SK-N-SH (cell line): ENCODE results near the gene FAM171A2. TPM values are rescaled to one million over a fixed set of nuclear protein-coding genes. Genes with fewer than 3 reads are reported as not detected.

Source experiments
- CTCF ChIA-PET: fragments of 300-600, 350-600 bp; formaldehyde crosslinking; extraction: SDS; loops from one replicate; lab custom pipeline; 2021; lab: Yijun Ruan, JAX
- POLR2A ChIA-PET: fragments of 350-600 bp; sonication (Branson Sonifier 250); formaldehyde crosslinking; extraction: SDS; loops from one replicate; lab custom pipeline; 2020; ENCODE audit warnings: antibody characterized with exemption, inconsistent platforms; lab: Yijun Ruan, JAX
- DNase-seq: peaks from one replicate; pipeline ENCODE4 v3.0.0; 2012
- H2AFZ ChIP-seq: fragments of 200-600 bp; sonication (generic); 2 replicates; pipeline ENCODE4 v1.8.1; 2016; ENCODE audit warnings: antibody characterized with exemption, mild to moderate bottlenecking, low read depth
- H3F3A ChIP-seq: fragments of 200-600 bp; sonication (generic); replicated peaks from 2 replicates; pipeline ENCODE3; 2016; ENCODE audit warnings: antibody characterized with exemption, mild to moderate bottlenecking; ENCODE audit not compliant: insufficient read depth
- H3K27ac ChIP-seq, 2 experiments: fragments of 200-500 bp in 1 of 2; fragments of 200-600 bp in 1 of 2; sonication (Bioruptor generic) in 1 of 2; sonication (generic), shearing (Covaris generic) in 1 of 2; 2 replicates each; pipeline versions ENCODE4 v1.5.1 to v1.6.1; 2014 to 2016; ENCODE audit warnings: low read depth in 2 of 2, inconsistent platforms in 1 of 2, low read length in 1 of 2, mild to moderate bottlenecking in 1 of 2, mixed read lengths in 1 of 2
- H3K27me3 ChIP-seq: fragments of 200-600 bp; sonication (generic), shearing (Covaris generic); 2 replicates; pipeline ENCODE4 v1.6.1; 2016; ENCODE audit warnings: mixed run types; ENCODE audit not compliant: insufficient read depth
- H3K36me3 ChIP-seq, 2 experiments: fragments of 200-500 bp in 1 of 2; fragments of 200-600 bp in 1 of 2; sonication (Bioruptor generic) in 1 of 2; sonication (generic) in 1 of 2; replicated peaks in 1 of 2; 2 replicates each; pipeline versions ENCODE3 to v1.5.1; 2014 to 2016; ENCODE audit warnings: low read length in 1 of 2, mild to moderate bottlenecking in 1 of 2; ENCODE audit not compliant: insufficient read depth in 2 of 2, control insufficient read depth in 1 of 2
- H3K4me1 ChIP-seq, 2 experiments: fragments of 200-500 bp in 1 of 2; fragments of 200-600 bp in 1 of 2; sonication (Bioruptor generic) in 1 of 2; sonication (generic), shearing (Covaris generic) in 1 of 2; 2 replicates each; pipeline versions ENCODE4 v1.5.1 to v1.6.1; 2014 to 2016; ENCODE audit warnings: low read depth in 1 of 2, low read length in 1 of 2, mixed run types in 1 of 2; ENCODE audit not compliant: insufficient read depth in 2 of 2, control insufficient read depth in 1 of 2
- H3K4me2 ChIP-seq: fragments of 200-600 bp; sonication (generic), shearing (Covaris generic); 2 replicates; pipeline ENCODE4 v1.6.1; 2017; ENCODE audit warnings: mixed run types
- H3K4me3 ChIP-seq, 2 experiments: fragments of 200-500 bp in 1 of 2; fragments of 200-600 bp in 1 of 2; sonication (Bioruptor generic) in 1 of 2; sonication (generic), shearing (Covaris generic) in 1 of 2; 2 replicates each; pipeline versions ENCODE4 v1.5.1 to v1.8.1; 2014 to 2016; ENCODE audit warnings: low read depth in 2 of 2, inconsistent platforms in 1 of 2, low read length in 1 of 2, mild to moderate bottlenecking in 1 of 2, mixed read lengths in 1 of 2, moderate library complexity in 1 of 2
- H3K79me2 ChIP-seq: fragments of 200-600 bp; sonication (generic); 2 replicates; pipeline ENCODE4 v1.8.1; 2017; ENCODE audit warnings: mild to moderate bottlenecking; ENCODE audit not compliant: insufficient read depth
- H3K9ac ChIP-seq: fragments of 200-600 bp; sonication (generic); 2 replicates; pipeline ENCODE4 v1.6.1; 2017; ENCODE audit warnings: mixed run types
- H3K9me2 ChIP-seq: fragments of 200-600 bp; sonication (generic); 2 replicates; pipeline ENCODE4 v1.6.1; 2017; ENCODE audit warnings: mixed run types
- H3K9me3 ChIP-seq: fragments of 200-600 bp; sonication (generic); 2 replicates; pipeline ENCODE4 v1.6.1; 2017; ENCODE audit warnings: mixed run types, mild to moderate bottlenecking, moderate library complexity
- H4K20me1 ChIP-seq: fragments of 200-600 bp; sonication (generic); 2 replicates; pipeline ENCODE4 v1.6.1; 2017; ENCODE audit warnings: mild to moderate bottlenecking, mixed run types; ENCODE audit not compliant: insufficient read depth
- CTCF ChIP-seq: fragments of 200-600 bp; sonication (generic); IDR thresholded peaks from 2 replicates; pipeline ENCODE4 v1.6.1; 2017; ENCODE audit warnings: antibody characterized with exemption, mild to moderate bottlenecking, moderate library complexity
- GABPA ChIP-seq: IDR thresholded peaks from 2 replicates; pipeline ENCODE4 v1.4.0; 2012; ENCODE audit warnings: low read depth, mild to moderate bottlenecking
- IRF3 ChIP-seq: fragments of 150-350 bp; IDR thresholded peaks from 2 replicates; pipeline ENCODE4 v1.6.1; 2016; ENCODE audit warnings: mild to moderate bottlenecking, low read depth, low read length
- JUND ChIP-seq: IDR thresholded peaks from 2 replicates; pipeline ENCODE4 v1.4.0; 2012
- MAX ChIP-seq: IDR thresholded peaks from 2 replicates; pipeline ENCODE4 v1.4.0; 2012; ENCODE audit warnings: low read depth
- NRF1 ChIP-seq: IDR thresholded peaks from 2 replicates; pipeline ENCODE4 v1.6.1; 2012; ENCODE audit warnings: low read depth, mild to moderate bottlenecking, low read length
- PBX3 ChIP-seq: IDR thresholded peaks from 2 replicates; pipeline ENCODE4; 2012
- RFX5 ChIP-seq: IDR thresholded peaks from 2 replicates; pipeline ENCODE4 v1.6.1; 2012; ENCODE audit warnings: mild to moderate bottlenecking, improper control_type of control experiment, low read length
- RXRA ChIP-seq: IDR thresholded peaks from 2 replicates; pipeline ENCODE4 v1.4.0; 2012; ENCODE audit warnings: low read depth, mild to moderate bottlenecking, borderline replicate concordance
- TCF12 ChIP-seq: IDR thresholded peaks from 2 replicates; pipeline ENCODE4 v1.4.0; 2012
- YY1 ChIP-seq: IDR thresholded peaks from 2 replicates; pipeline ENCODE4 v1.4.0; 2012; ENCODE audit warnings: low read depth, mild to moderate bottlenecking
- ZBTB33 ChIP-seq: IDR thresholded peaks from 2 replicates; pipeline ENCODE4 v1.4.0; 2012; ENCODE audit warnings: low read depth, borderline replicate concordance
- WGBS: methylation state at CpG from one replicate; pipeline ENCODE4 v1.1.6; 2017; ENCODE audit warnings: low lambda C conversion rate; 5-methylcytosine and 5-hydroxymethylcytosine counted together
- polyA plus RNA-seq, 3 experiments: library from polyadenylated mRNA; depleted of rRNA; stranded (reverse); fragments of >200 nt; gene quantifications; 2 replicates each; pipeline ENCODE4 v1.2.3, GENCODE V29; 2012

FAM171A2 gene
- polyA plus RNA-seq, 1 of the 3 experiments (the other 2 are of a cell fraction), result 4.9 TPM

- Histone ChIP-seq H3K9me3 (no peaks in the 10 kb centered on the region), H3K4me3 (no peak overlapping the region), H3K4me1 (peaks cover 3 to 22% of the 10 kb centered on the region in 2 experiments; a peak in 1 of 4 replicates), H3F3A (no peaks in the 10 kb centered on the region), H3K36me3 (peaks cover 0 to 2% of the 10 kb centered on the region in 2 experiments), H2AFZ (no peak overlapping the region), H3K4me2 (no peak overlapping the region), H3K9ac (no peak overlapping the region), H4K20me1 (peaks cover 11% of the 10 kb centered on the region; the same call in 1 of the 2 replicates), H3K79me2 (peaks cover 7% of the 10 kb centered on the region; the same call in 1 of the 2 replicates), H3K27me3 (no peaks in the 10 kb centered on the region), H3K9me2 (no peaks in the 10 kb centered on the region), H3K27ac (no peak overlapping the region)
- 84% methylated on average over 6 of the region's 6 CpGs for WGBS
- CTCF ChIA-PET, result interaction anchor here (0.6 to 7.6 kb wide), 5 partner anchors 9 to 28 kb away, joined by 3 to 85 read pairs (median 13); partner anchors contain the start of gene GRN
- POLR2A ChIA-PET, result interaction anchor here (1.3 kb wide), 1 partner anchor 13 kb away, joined by 3 read pairs; no protein-coding TSS in a partner anchor
- TF ChIP-seq NRF1 (no peak), JUND (no peak), IRF3 (no peak), YY1 (no peak), RFX5 (no peak), GABPA (no peak), PBX3 (no peak), TCF12 (no peak), ZBTB33 (no peak), MAX (no peak), RXRA (no peak), CTCF (no peak)
- no peak for DNase-seq
Observed at GRCh38 chr17:44359006-44359405, 4.6 kb downstream of the FAM171A2 start.
